ENCODE data around the gene RPS6KB2. TPM values are rescaled to one million over a fixed set of nuclear protein-coding genes. Genes with fewer than 3 reads are reported as not detected.

RPS6KB2 gene
- total RNA-seq, 1 experiment from 2014 or later, result 54.1 TPM

DNA sequence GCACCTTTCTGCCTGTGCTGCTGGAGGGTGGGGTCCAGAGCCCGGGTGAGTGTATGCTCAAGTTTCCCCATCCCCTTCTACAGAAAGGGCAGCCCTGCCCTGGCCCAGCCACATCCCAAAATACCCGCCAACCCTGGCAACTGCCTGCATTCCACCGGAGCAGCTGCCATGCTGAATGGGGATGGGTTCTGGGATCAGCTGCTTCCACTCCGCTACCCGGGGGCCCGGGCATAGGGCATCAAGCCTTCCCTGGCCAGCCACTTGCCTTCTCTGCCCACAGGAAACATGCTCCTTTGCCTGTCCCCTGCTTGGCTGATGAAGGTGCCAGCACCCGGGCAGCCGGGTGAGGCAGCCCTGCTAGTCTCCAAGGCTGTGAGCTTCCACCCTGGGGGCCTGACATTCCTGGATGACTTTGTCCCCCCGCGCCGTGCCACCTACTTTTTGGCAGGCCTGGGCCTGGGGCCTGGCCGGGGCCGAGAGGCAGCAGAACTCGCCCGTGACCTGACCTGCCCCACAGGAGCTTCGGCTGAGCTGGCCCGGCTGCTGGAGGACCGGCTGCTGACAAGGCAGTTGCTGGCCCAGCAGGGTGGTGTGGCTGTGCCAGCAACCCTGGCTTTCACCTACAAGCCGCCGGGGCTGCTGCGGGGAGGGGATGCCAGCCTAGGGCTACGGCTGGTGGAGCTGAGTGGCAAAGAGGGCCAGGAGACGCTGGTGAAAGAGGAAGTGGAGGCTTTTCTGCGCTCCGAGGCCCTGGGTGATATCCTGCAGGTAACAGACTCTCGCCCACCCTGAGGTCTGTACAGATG lies 9.6 kb upstream of the RPS6KB2 start:
- POLR2A ChIA-PET, result no interaction called here
- H3K4me1 ChIP-seq (ENCODE audit: control insufficient read depth in 1 of 2, insufficient read depth in 2 of 2, low read length in 2 of 2), result peaks cover 23 to 51% of the 10 kb centered on the region in 2 experiments; a peak in 3 of 4 replicates
- no peak overlapping the region for H3K4me2 ChIP-seq (ENCODE audit: low read length)
- H3K79me2 ChIP-seq (ENCODE audit: insufficient read depth, low read length), result no peaks in the 10 kb centered on the region
- H2AFZ ChIP-seq (ENCODE audit: low read depth, low read length, poor library complexity, severe bottlenecking), result no peak overlapping the region
- RAD21 ChIA-PET (ENCODE audit: low non-redundant PET in 1 of 2, low total read pairs in 2 of 2, uncharacterized antibody in 2 of 2, unreplicated experiment in 2 of 2), result no interaction called here
- no peaks in the 10 kb centered on the region for H3K9me3 ChIP-seq (ENCODE audit: control insufficient read depth in 1 of 2, insufficient read depth in 1 of 2, low read depth in 1 of 2, low read length in 2 of 2)
- H3K9ac ChIP-seq (ENCODE audit: low read length), result no peak overlapping the region
- DNase-seq (ENCODE audit: low read depth, low spot score), result no peak
- ATAC-seq, result no peak
- BruUV-seq (replicated peaks), result no TSS peak
- CTCF ChIA-PET, result interaction anchor here (1.8 kb wide), 1 partner anchor 17 kb away, joined by 8 read pairs; the partner anchor contains the start of gene PPP1CA
- peak overlapping the region; percentile 15; the same call in 1 of the 2 replicates for H3K27ac ChIP-seq (ENCODE audit: low read depth, low read length)
- H3K36me3 ChIP-seq (ENCODE audit: control insufficient read depth in 1 of 2, insufficient read depth in 2 of 2, low read length in 2 of 2), result no peaks in the 10 kb centered on the region
- no peaks in the 10 kb centered on the region for H3K9me2 ChIP-seq (ENCODE audit: insufficient read depth)
- intact Hi-C loops (cut with micrococcal nuclease), result no loop called here
- no peak for TF ChIP-seq ELF1 (IDR thresholded peaks at IDR 0.05; ENCODE audit: borderline replicate concordance, low read depth)
- TF ChIP-seq EZH2 (IDR thresholded peaks at IDR 0.05), result no peak
- TF ChIP-seq EZH2phosphoT487 (IDR thresholded peaks at IDR 0.05; ENCODE audit: borderline replicate concordance), result no peak
- TF ChIP-seq, protein P1, sequence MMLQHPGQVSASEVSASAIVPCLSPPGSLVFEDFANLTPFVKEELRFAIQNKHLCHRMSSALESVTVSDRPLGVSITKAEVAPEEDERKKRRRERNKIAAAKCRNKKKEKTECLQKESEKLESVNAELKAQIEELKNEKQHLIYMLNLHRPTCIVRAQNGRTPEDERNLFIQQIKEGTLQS (IDR thresholded peaks at IDR 0.05), result no peak
- no peaks in the 10 kb centered on the region for H3K27me3 ChIP-seq (ENCODE audit: insufficient read depth, low read length)
- no peak overlapping the region for H3K4me3 ChIP-seq (replicated peaks in 1 of 2; ENCODE audit: low read depth in 1 of 2, low read length in 2 of 2)
- H4K20me1 ChIP-seq (ENCODE audit: insufficient read depth), result no peaks in the 10 kb centered on the region

DNA sequence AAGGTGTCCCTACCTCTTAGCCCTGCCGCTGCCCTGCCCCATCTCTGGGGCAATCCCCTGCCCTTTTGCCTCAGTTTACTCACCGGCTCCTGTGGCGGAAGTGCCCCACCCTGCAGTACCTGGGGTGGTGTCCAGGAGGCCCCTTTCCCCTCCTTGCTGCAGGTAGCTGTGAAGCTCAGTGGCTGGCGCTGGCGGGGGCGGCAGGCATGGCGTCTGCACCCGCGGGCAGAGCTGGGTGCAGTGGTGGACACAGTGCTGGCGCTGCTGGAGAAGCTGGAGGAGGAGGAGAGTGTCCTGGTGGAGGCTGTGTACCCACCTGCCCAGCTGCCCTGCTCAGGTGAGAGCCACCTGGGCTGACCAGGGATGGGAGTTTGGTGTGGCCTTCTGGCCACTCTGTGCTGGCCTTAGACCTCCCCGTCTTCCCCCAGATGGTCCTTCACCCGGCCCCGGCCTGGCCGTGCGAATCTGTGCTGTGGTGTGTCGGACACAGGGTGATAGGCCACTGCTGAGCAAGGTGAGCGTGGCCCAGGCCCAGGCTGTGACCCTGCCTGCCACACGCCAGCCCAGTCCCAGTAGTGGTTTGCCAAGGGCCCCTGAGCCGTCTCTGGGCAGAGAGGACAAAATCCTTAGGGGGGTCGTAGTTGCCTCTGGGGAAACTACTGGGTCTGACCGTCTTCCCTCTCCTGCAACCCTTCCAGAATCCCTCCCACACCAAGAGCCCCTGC lies 8.8 kb upstream of the RPS6KB2 start:
- peak overlapping the region; percentile 72 for H3K4me2 ChIP-seq (ENCODE audit: low read length)
- no peak for ATAC-seq
- H3K4me3 ChIP-seq (replicated peaks in 1 of 2; ENCODE audit: low read depth in 1 of 2, low read length in 2 of 2), result no peak overlapping the region
- TSS peak; percentile 47 for BruUV-seq (replicated peaks)
- no peaks in the 10 kb centered on the region for H3K9me2 ChIP-seq (ENCODE audit: insufficient read depth)
- H2AFZ ChIP-seq (ENCODE audit: low read depth, low read length, poor library complexity, severe bottlenecking), result no peak overlapping the region
- ChIA-PET RAD21 (ENCODE audit: low non-redundant PET in 1 of 2, low total read pairs in 2 of 2, uncharacterized antibody in 2 of 2, unreplicated experiment in 2 of 2) (interaction anchor here in 1 of 2 experiments (1.3 kb wide), 1 partner anchor 18 kb away, joined by 4 read pairs; the partner anchor contains the start of gene PPP1CA), POLR2A (no interaction called here), CTCF (interaction anchor here (1.7 kb wide), 1 partner anchor 18 kb away, joined by 6 read pairs; the partner anchor contains the start of gene PPP1CA)
- H4K20me1 ChIP-seq (ENCODE audit: insufficient read depth), result no peaks in the 10 kb centered on the region
- peaks cover 23 to 51% of the 10 kb centered on the region in 2 experiments; a peak in 3 of 4 replicates for H3K4me1 ChIP-seq (ENCODE audit: control insufficient read depth in 1 of 2, insufficient read depth in 2 of 2, low read length in 2 of 2)
- TF ChIP-seq SIN3A (IDR thresholded peaks at IDR 0.05; ENCODE audit: low read depth) (no peak), EGR1 (IDR thresholded peaks at IDR 0.05; ENCODE audit: low read depth) (no peak)
- H3K27me3 ChIP-seq (ENCODE audit: insufficient read depth, low read length), result no peaks in the 10 kb centered on the region
- intact Hi-C loops (cut with micrococcal nuclease), result no loop called here
- peak overlapping the region; percentile 79 for H3K9ac ChIP-seq (ENCODE audit: low read length)
- no peaks in the 10 kb centered on the region for H3K9me3 ChIP-seq (ENCODE audit: control insufficient read depth in 1 of 2, insufficient read depth in 1 of 2, low read depth in 1 of 2, low read length in 2 of 2)
- peak overlapping the region; percentile 83; the same call in 1 of the 2 replicates for H3K27ac ChIP-seq (ENCODE audit: low read depth, low read length)
- H3K36me3 ChIP-seq (ENCODE audit: control insufficient read depth in 1 of 2, insufficient read depth in 2 of 2, low read length in 2 of 2), result no peaks in the 10 kb centered on the region
- no peaks in the 10 kb centered on the region for H3K79me2 ChIP-seq (ENCODE audit: insufficient read depth, low read length)
- DNase-seq (ENCODE audit: low read depth, low spot score), result no peak
